ENCODE measurements around the gene OR8B2. TPM values are rescaled to one million over a fixed set of nuclear protein-coding genes. Genes with fewer than 3 reads are reported as not detected.
"Not testable (repeated sequence)": the region's sequence is repeated elsewhere in the genome, so short reads cannot be mapped to it uniquely, and the experiment has no call there.

Gene OR8B2, protein sequence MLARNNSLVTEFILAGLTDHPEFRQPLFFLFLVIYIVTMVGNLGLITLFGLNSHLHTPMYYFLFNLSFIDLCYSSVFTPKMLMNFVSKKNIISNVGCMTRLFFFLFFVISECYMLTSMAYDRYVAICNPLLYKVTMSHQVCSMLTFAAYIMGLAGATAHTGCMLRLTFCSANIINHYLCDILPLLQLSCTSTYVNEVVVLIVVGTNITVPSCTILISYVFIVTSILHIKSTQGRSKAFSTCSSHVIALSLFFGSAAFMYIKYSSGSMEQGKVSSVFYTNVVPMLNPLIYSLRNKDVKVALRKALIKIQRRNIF
- polyA plus RNA-seq = not detected

GRCh38 chr11:124384399-124384798 lies at the start of gene OR8B2:
OR8B2 (minus strand) TSS chr11:124384499; CDS start chr11:124383343, 1,156 bp downstream.
- no peak within 1 kb of the TSS for H3K27ac ChIP-seq (ENCODE audit: low read depth, low read length)
- 84 to 90% (median 87%) methylated on average over 2 of the region's 2 CpGs for WGBS, 3 donors

DNA sequence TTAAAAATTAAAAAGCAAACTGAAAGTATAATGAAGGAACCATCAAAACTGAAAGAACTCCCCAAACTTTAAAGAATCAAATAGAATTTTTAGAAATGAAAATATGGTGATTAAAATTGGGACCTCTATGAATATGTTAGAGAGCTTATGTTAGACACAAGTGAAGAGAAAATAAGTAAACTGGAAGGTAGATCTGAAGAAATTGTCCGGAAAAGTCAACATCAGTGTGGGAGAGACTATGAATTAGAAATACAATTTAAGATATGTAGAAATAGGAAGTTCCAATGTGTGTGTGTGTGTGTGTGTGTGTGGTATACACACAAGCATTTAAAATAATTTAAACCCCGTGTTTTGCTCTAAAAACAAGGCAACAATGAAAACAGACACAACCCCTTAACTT lies 45.3 kb upstream of the OR8B2 start:
- WGBS, 3 donors = 74 to 86% (median 76%) methylated on average over 2 of the region's 2 CpGs
- no peak overlapping the region for H3K27ac ChIP-seq (ENCODE audit: low read depth, low read length)

- WGBS, 3 donors = 90 to 93% (median 92%) methylated on average over 2 of the region's 2 CpGs
- no peak within 1 kb of the TSS for H3K27ac ChIP-seq (ENCODE audit: low read depth, low read length)
Measured at GRCh38 chr11:124424384-124424921, 40.2 kb upstream of the OR8B2 start, which contains the start of gene OR8B4. OR8B4 (minus strand) TSS chr11:124424871; CDS start chr11:124424871, 0 bp downstream.

DNA sequence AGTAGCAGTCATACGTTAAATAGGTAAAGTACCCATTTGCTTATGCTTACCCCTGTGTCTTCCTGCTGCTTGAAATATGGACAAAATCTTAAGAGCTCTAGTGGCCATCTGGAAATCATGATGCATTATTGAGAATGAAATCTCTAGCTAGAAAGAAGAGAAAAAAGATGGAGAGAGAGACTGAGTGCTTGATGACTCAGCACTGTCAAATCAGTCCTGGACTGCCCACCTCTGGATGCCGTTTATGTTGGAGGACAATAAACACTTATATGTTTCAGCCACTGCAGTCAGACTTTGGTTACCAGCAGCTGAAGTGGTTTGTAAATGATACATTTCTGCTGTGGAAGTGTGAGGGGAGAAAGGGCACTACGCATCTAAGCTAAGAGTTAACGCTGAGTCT lies 36.7 kb upstream of the OR8B2 start:
- H3K27ac ChIP-seq (ENCODE audit: low read depth, low read length) = no peak overlapping the region
- WGBS, 3 donors = 64 to 76% (median 74%) methylated on average over 4 of the region's 4 CpGs

- 14 to 20% (median 18%) methylated on average over 5 of the region's 5 CpGs for WGBS, 3 donors
- H3K27ac ChIP-seq (ENCODE audit: low read depth, low read length) = no peak overlapping the region
Measured at GRCh38 chr11:124415356-124415923, 31.1 kb upstream of the OR8B2 start.

DNA sequence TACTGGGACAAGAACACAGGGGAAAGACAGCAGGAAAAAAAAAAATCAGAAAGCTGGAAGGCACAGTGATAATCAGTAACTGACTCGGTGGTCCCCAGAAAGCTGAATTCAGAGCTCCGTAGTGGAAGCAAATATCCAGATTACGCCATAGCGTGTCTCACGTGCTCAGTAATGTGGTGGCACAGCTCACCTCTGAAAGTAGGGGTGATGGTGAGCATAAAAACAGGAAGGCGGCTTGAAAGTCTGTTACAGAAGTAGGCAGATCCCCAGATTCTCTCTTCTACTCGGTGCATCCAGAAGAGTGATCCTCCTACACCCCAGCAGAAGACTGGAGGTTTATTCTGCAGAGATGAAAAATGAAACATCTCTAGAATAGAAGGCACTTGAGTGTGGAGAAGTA lies 25.6 kb upstream of the OR8B2 start:
- 71 to 86% (median 79%) methylated on average over 7 of the region's 7 CpGs for WGBS, 3 donors
- H3K27ac ChIP-seq (ENCODE audit: low read depth, low read length) = no peak overlapping the region

DNA sequence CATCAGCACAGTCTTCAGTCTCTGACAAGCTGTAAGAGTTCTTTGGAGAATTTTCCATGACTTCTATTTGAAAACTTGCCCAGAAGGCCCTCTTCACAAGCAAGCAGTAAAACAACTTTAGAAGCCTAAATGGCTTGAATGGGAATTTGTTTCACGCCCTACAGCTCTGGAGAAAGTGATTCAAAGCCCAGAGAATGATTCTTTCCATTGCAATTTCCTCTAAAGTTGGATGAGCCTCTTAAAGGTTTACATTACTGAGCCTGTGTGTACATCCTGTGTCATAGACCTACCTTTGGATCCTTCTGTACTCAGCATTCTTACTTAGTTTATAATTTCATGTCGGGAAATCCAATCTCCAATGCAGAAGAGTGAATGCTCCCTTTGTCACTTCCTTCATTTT lies 21.3 kb upstream of the OR8B2 start:
- WGBS, 3 donors = 47 to 69% (median 51%) methylated on average over 2 of the region's 2 CpGs
- H3K27ac ChIP-seq (ENCODE audit: low read depth, low read length) = no peak overlapping the region

GRCh38 chr11:124403186-124403585 lies 18.9 kb upstream of the OR8B2 start:
- 91 to 94% (median 94%) methylated on average over 16 to 24 of the region's 27 CpGs for WGBS, 3 donors
- not testable (repeated sequence) for H3K27ac ChIP-seq (ENCODE audit: low read depth, low read length)

DNA sequence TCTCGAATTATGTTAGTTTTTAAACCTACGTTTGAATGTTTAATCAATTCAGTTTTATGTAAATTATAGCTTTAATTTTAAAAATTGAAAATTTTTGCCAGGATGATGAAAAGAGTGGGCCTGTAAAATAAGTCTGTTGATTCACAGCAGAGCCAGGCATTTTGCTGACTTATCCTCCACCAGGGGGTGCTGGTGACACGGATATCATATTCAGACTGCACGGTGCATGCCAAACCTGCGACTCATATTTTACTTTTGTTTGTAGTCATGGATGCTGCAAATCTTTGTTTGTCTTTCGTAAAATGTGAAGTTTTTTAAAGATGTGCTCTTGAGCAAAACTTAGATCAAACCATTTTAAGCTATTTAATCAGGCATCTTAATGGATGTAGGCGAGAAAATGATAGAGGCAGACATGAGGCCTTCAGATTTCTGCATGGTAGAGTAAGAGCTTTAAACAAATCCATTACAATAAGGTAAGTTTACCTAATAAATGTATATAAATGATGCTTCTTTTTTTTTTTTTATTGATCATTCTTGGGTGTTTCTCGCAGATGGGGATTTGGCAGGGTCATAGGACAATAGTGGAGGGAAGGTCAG lies 18.1 kb upstream of the OR8B2 start:
- 42 to 44% (median 44%) methylated on average over 8 of the region's 8 CpGs for WGBS, 3 donors
- H3K27ac ChIP-seq (ENCODE audit: low read depth, low read length) = no peak overlapping the region

- H3K27ac ChIP-seq (ENCODE audit: low read depth, low read length) = no peak within 1 kb of the TSS
Measured at GRCh38 chr11:124398924-124399323, 14.6 kb upstream of the OR8B2 start, which contains the start of gene OR8B3. OR8B3 (minus strand) TSS chr11:124399024; CDS start chr11:124397351, 1,673 bp downstream.

DNA sequence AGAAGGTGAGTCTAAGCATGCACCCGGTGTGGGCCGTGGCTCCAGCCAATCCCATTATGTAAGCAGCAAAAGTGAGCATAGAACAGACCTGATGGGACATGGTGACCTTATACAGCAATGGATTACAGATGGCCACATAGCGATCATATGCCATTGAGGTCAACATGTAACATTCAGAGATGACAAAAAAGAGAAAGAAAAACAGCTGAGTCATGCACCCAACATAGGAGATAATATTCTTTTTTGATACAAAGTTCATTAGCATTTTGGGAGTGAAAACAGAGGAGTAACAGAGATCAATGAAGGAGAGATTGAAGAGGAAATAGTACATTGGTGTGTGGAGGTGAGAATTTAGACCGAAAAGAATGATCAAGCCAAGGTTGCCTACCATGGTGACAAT lies 12.5 kb upstream of the OR8B2 start:
- not testable (repeated sequence) for H3K27ac ChIP-seq (ENCODE audit: low read depth, low read length)
- WGBS, 3 donors = 72 to 90% (median 74%) methylated on average over 2 of the region's 4 CpGs

- no peak overlapping the region for H3K27ac ChIP-seq (ENCODE audit: low read depth, low read length)
- 58 to 82% (median 62%) methylated on average over 3 of the region's 3 CpGs for WGBS, 3 donors
Measured at GRCh38 chr11:124394408-124394807, 10.1 kb upstream of the OR8B2 start.

DNA sequence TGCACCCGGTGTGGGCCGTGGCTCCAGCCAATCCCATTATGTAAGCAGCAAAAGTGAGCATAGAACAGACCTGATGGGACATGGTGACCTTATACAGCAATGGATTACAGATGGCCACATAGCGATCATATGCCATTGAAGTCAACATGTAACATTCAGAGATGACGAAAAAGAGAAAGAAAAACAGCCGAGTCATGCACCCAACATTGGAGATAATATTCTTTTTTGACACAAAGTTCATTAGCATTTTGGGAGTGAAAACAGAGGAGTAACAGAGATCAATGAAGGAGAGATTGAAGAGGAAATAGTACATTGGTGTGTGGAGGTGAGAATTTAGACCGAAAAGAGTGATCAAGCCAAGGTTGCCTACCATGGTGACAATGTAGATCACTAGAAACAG lies 1.4 kb downstream of the OR8B2 start:
- not testable (repeated sequence) for H3K27ac ChIP-seq (ENCODE audit: low read depth, low read length)
- 79 to 91% (median 85%) methylated on average over 4 of the region's 6 CpGs for WGBS, 3 donors

- H3K27ac ChIP-seq (ENCODE audit: low read depth, low read length) = no peak overlapping the region
- 93 to 95% (median 95%) methylated on average over 2 of the region's 2 CpGs for WGBS, 3 donors
Measured at GRCh38 chr11:124380585-124380984, 3.7 kb downstream of the OR8B2 start.

DNA sequence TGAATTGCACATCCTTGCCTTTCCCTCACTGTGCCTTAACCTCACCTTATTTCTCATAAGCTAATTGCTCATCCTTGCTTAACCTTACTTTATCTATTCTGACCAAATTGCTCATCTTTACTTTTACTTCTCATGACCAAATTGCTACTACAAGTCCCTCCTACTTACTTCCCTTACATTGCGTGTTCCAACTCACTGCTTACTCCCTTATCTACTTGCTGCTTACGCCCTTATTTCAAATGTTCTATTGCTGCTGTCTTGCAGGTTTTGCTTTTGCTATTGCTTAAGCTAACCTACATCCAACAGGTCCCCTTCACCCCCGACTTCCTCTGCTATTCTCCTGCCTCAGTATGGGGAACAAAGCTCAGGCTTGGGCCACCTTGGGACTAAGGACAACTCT lies 8.0 kb downstream of the OR8B2 start:
- H3K27ac ChIP-seq (ENCODE audit: low read depth, low read length) = no peak overlapping the region
- 73 to 81% (median 79%) methylated on average over 3 of the region's 3 CpGs for WGBS, 3 donors

DNA sequence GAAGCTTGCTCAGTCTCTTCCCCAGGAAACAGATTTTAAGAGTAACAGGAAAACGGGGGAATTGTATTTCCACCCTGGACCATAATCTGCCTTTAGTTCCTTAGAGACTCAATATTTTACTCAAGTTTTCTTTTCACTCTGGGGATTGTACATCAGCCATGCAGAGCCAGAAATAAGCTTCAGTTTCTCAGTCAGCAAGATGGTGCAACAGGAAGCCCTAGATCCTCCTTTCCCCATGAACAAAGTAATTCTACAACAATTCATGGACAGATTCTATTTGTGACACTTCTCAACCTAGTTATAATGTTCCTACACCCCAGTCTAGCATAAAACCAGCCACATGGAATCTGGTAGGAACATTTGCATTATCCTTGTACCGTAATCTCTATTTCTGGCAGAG lies 24.7 kb downstream of the OR8B2 start:
- no peak overlapping the region for H3K27ac ChIP-seq (ENCODE audit: low read depth, low read length)
- 16 to 26% (median 26%) methylated on average over 2 of the region's 2 CpGs for WGBS, 3 donors

GRCh38 chr11:124346311-124346955 lies 37.9 kb downstream of the OR8B2 start:
- WGBS, 3 donors = 21 to 56% (median 36%) methylated on average over 3 of the region's 3 CpGs
- H3K27ac ChIP-seq (ENCODE audit: low read depth, low read length) = no peak overlapping the region

- 79 to 81% (median 80%) methylated on average over 5 of the region's 5 CpGs for WGBS, 3 donors
- H3K27ac ChIP-seq (ENCODE audit: low read depth, low read length) = no peak overlapping the region
Measured at GRCh38 chr11:124344346-124344745, 40.0 kb downstream of the OR8B2 start.

DNA sequence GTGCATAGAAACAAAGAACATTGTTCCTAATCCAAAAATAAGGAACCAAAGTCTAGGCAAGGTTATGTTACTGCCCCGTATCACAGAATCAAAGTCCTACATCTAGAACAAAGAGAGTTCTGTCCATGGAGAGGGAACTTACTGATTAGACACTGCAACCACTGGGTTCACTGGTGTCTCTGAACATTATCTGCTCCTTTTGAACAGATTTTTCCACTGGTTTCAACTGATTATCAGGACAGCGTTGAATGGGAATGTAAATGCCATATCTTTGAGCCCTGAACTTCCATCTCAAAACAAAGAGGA lies 44.2 kb downstream of the OR8B2 start:
- WGBS, 3 donors = 58 to 82% (median 81%) methylated on average over 2 of the region's 2 CpGs

More for the DNA sequence above, 44.2 kb downstream of the OR8B2 start:
- H3K27ac ChIP-seq (ENCODE audit: low read depth, low read length) = no peak overlapping the region
